HTR-8/SVneo (cell line): ENCODE data around the gene TRIM74.
"Not testable (repeated sequence)": the region's sequence is repeated elsewhere in the genome, so short reads cannot be mapped to it uniquely, and the experiment has no call there.

Source experiments
- DNase-seq: peaks from one replicate; pipeline ENCODE4 v3.0.0; 2011; ENCODE audit warnings: low spot score, mixed read lengths; ENCODE audit not compliant: insufficient read length
- FAIRE-seq: peaks from 2 replicates; lab custom pipeline; 2011; peaks lifted over from hg19 to GRCh38; lab: Jason Lieb, UNC

The TRIM74 gene

GRCh38 chr7:72968980-72969516 is at the start of gene TRIM74:
TRIM74 (minus strand) TSS chr7:72969466; CDS start chr7:72966157, 3,309 bp downstream.
- not testable (repeated sequence) for DNase-seq, FAIRE-seq

DNA sequence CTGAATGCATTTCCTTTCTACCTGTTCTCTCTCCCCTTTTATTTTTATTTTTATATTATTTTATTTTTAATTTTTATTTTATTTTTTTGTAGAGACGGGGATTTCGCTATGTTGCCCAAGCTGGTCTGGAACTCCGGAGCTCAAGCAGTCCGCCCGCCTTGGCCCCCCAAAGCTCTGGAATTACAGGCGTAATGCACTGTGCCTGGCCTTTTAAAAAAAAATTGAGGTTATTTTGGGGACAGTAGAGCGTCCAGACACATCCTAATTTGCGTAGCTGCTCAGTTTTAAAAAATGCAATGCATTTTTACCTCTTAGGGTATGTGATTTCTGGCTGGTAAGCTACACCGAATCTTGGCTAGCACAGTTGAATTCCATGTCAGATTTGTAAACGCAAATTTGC is 37.2 kb upstream of the TRIM74 start:
- FAIRE-seq, DNase-seq: not testable (repeated sequence)

DNA sequence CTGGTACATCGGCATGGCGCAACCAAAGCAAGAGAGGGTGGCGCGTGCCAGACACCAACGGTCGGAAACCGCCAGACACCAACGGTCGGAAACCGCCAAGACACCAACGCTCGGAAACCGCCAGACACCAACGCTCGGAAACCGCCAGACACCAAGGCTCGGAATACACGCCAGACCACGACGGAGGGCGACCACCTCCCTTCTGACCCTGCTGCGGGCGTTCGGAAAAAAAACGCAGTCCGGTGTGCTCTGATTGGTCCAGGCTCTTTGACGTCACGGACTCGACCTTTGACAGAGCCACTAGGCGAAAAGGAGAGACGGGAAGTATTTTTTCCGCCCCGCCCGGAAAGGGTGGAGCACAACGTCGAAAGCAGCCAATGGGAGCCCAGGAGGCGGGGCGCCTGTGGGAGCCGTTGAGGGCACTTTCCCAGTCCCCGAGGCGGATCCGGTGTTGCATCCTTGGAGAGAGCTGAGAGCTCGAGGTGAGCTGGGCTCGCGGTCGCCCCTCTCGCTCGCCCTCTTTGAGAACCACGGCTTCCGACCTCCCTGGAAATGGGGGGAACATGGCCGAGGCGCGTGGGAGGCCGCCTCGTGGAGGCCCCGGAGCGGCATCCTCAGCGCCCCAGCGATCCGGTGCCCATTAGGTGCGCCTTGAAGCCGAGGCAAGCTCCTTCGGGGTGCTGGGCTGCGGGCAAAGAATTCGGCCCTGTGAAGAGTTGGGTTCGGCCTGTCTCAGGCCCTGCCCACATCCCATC is 36.6 kb upstream of the TRIM74 start:
- DNase-seq, FAIRE-seq: not testable (repeated sequence)

DNA sequence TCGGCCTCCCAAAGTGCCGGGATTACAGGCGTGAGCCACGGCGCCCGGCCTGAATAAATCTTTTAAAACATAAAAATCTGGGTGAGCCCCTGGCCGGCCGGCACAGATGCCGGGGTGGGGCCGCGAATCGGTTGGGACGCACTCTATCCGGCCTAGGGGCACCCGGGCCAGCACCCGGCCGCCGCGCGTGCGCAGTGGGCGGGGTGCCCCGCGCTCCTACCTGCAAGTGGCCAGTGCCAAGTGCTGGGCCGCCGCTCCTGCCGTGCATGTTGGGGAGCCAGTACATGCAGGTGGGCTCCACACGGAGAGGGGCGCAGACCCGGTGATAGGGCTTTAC is 36.1 kb upstream of the TRIM74 start:
- FAIRE-seq, DNase-seq: not testable (repeated sequence)

DNA sequence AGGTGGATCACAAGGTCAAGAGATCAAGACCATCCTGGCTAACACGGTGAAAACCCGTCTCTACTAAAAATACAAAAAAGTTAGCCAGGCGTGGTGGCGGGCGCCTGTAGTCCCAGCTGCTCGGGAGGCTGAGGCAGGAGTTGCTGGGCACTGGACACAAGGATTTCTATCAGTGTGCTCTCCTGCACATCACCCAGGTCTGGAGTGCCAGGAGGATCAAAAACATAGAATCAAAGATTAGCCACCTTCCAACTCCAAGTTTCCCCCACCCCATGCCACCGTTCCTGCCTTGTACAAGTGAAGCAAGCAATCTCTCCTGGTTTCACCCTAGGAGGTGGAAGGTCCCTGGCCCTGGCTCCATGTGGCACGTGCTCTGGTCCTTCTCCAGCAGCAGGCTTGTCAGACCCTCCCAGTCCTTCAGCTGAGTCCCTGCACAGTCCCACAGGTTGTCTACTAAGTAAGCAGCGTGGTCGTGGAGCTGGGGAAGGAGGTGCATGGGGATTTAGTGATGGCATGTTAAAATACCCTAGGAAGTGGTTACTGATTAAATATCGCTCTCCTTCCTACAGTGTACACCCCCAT is 28.7 kb upstream of the TRIM74 start:
- not testable (repeated sequence) for DNase-seq, FAIRE-seq

GRCh38 chr7:72997447-72997846 is 28.2 kb upstream of the TRIM74 start:
- DNase-seq, FAIRE-seq: not testable (repeated sequence)

DNA sequence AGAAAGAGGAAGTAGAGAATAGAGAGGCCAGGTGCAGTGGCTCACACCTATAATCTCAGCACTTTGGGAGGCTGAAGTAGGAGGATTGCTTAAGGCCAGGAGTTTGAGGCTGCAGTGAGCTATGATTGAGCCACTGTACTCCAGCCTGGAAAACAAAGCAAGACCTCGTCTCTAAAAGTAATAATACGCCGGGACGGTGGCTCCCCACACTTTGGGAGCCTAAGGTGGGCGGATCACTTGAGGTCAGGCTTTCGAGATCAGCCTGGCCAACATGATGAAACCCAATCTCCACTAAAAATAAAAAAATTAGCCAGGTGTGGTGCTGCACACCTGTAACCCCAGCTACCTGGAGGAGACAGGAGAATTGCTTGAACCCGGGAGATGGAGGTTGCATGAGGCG is 26.2 kb upstream of the TRIM74 start:
- not testable (repeated sequence) for FAIRE-seq, DNase-seq

DNA sequence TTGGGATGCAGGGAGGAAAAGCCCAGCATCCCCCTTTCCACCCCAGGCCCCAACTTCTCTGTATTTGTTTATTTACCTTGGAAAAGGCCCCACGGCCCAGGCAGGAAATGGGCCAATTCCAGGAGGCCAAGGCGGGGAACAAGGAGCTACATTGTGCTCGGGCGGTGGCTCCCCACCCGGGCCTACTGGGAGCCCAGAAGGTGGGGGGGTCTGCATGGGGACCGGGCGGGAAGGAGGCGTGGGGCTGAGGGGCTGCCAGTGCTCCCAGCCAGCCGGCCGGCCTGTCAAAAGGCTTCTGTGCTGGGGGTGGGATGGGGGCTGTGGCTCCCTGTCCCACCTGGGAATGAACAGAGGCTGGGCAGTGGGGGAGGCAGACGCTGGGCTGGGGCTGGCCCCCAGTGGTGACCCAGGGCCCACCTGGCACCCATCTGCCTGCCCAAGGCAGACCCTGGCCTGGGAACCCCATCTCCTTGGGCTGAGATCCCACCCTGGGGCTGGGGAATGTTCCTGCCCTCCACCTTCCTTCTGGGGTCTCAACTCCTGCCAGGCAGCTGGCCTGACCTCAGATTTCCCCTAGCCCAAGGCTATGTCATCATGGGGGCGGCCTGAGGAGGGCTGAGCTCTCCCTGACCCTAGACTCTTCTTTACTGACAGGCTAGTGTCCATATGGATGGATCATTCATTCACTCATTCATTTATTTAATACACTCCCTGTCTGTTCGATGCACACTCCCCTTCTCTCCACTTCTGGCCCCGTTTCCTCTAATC is 21.1 kb upstream of the TRIM74 start:
- not testable (repeated sequence) for FAIRE-seq, DNase-seq

GRCh38 chr7:72982084-72982483 is 12.8 kb upstream of the TRIM74 start:
- DNase-seq, FAIRE-seq: not testable (repeated sequence)

GRCh38 chr7:72980382-72980781 is 11.1 kb upstream of the TRIM74 start:
- FAIRE-seq, DNase-seq: not testable (repeated sequence)

DNA sequence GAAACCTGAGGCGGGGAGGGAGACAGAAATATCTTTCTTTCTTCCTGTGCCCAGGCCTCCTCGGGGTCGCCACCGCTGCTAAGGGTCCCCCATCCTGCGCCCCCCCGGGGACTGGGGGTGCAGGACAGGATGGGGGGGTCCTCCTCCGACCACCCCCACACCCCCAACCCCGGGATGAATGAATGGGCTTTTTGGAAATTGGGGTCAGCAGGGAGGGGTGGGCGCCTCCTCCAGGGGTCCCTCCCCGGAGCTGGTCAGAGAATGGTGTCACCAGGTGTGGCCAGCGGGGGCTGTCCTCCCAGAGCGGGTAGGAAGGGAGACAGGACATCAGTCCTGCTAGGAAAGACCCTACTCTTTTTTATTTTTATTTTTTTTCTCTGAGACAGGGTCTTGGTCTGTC is 7.2 kb upstream of the TRIM74 start:
- FAIRE-seq, DNase-seq: not testable (repeated sequence)

DNA sequence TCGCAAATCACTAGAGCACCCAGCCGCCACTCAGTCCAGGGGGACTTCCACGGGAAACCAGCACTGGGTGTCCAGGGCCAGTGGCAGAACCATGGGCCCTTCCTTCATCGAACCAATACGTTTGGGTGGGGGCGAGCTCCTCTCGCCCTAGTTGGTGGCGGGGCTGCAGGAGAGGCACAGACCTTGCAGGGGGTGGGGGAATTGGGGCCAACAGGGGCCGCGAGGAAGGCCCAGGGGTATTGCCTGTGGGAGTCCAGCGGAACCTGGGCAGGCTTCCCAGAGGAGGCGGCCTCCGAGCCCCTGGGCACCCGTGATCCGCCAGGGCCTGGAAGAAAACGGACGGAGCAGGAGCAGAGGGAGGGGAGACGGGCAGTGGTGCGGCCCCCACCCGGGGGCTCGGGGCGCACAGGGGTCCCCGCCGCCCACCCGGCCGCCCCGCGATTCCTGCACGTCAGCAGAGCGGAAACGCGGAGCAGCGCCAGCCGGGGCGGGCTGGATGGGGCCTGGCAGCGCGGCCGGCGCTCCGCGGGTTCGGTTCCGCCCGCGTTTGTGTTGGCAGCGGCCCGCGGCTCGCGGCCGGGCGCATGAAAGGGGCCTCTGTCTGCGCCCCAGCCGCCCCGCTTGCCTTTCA is 6.5 kb upstream of the TRIM74 start:
- not testable (repeated sequence) for FAIRE-seq, DNase-seq

DNA sequence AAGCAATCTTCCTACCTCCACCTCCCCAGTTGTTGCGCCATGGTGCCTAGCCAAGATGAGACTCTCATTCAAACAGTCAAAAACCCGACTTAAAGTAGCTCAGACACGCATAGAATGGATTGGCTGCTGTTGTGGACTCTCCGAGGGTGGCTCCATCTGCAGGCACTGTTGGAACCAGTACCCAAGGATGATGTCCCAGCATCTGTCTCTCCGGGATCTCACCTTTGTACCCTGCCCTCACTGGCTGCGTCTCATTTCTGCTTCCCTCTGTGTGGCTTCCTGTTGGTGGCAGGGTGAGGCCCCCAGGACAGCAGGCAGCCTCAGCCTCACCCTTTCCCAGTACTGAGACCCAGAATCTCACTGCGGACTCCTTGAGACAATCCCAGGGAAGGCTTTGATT is 5.5 kb upstream of the TRIM74 start:
- DNase-seq, FAIRE-seq: not testable (repeated sequence)

GRCh38 chr7:72971505-72971904 is 2.2 kb upstream of the TRIM74 start:
- FAIRE-seq, DNase-seq: not testable (repeated sequence)

DNA sequence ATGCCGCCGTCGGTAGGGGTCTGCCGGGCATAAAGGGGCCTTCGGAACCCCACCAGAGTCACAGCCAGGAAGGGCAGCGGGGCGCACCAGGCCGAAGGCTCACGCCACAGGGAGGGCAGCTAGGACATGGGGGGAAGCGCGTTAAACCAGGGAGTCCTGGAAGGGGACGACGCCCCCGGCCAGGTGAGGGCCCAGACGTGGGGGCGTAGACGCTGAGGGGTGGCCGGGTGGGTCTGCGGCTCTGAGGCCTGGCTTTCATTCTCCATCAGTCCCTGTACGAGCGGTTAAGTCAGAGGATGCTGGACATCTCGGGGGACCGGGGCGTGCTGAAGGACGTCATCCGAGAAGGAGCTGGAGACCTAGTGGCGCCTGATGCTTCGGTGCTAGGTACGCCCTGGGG is 422 bp upstream of the TRIM74 start:
- DNase-seq, FAIRE-seq: not testable (repeated sequence)

DNA sequence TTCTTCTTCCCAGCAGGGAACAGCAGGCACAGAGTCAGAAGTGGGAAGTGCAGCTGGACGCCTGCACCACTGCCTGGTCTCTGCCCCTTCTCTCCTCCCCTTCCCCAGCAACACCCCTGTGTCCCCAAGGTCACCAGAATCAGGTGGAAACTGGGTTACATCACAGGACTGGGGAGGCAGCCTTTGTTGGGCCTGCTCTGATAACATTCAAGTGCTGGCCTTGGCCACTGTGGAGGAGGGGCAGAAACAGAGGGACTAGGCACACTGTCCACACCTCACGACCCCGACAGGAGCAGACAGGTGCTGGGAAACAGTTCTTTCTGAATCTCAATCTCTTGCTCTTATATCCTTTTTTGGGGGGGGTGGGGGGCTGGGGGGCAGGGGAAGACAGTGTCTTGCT is 2.4 kb downstream of the TRIM74 start:
- FAIRE-seq, DNase-seq: not testable (repeated sequence)

DNA sequence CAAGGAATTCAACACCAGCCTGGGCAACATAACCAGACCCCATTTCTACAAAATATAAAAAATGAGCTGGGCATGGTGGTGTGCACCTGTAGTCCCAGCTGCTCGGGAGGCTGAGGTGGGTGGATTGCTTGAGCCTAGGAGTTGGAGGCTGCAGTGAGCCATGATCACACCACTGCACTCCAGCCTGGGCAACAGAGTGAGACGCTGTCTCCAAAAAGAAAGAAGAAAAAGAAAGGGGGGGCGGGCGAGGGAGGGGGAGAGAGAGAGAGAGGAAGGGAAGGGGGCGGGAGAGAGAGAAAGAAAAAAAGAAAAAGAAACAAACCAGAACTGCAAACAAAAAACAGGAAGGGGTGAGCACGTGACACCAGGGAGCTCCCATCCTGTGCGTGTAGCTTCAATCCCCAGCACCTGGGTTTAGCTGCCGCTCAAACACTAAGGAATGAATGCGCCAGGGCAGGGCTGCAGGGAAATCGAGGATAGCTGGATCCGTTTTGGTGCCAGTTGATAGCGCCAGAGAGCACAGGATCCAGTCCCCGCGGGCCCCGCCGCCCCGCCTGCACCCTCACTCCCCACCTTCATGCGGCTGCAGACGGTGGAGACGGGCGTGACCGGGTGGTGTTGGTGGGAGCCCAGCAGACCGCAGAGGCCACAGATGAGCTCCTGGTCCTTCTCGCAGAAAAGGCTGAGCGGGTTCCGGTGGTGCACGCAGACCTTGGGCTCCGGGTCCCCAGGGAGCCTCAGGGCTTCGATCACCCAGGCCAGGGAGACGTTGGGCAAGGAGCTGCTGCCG is 3.9 kb downstream of the TRIM74 start:
- not testable (repeated sequence) for FAIRE-seq, DNase-seq

DNA sequence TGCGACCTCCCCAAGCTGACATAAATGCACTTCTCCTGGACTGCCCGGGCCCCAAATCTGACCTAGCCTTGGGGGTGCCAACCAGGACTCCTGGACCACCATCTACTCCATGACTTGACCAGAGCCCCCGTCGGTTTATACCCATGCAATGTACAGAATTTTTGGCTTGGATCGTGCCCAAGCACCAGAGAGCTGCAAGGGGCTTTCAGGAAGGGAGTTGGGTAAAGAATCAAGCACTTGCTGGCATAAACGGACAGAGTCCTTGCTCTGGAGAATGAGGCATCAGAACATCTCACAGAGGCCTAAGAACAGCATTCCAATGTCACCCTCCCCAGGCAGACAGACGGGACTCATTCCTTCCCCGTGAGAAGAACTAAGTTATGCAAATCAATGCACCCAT is 6.2 kb downstream of the TRIM74 start:
- not testable (repeated sequence) for DNase-seq, FAIRE-seq

DNA sequence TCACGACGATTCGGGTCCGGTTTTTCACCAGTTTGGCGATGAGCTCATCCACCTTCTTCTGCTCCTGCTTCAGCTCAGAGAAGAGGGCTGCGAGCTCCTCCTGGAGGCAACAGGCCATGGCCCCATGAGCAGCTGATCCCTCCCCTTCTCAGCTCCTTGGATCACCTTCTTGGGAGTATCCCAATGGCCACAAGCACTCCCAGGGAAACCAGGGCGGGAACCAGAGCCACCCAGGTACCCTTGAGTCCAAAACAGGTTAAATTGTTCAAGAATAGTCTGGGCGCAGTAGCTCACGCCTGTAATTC is 8.0 kb downstream of the TRIM74 start:
- FAIRE-seq, DNase-seq: not testable (repeated sequence)
